Measurements from ENCODE around the gene TLN1.

DNA sequence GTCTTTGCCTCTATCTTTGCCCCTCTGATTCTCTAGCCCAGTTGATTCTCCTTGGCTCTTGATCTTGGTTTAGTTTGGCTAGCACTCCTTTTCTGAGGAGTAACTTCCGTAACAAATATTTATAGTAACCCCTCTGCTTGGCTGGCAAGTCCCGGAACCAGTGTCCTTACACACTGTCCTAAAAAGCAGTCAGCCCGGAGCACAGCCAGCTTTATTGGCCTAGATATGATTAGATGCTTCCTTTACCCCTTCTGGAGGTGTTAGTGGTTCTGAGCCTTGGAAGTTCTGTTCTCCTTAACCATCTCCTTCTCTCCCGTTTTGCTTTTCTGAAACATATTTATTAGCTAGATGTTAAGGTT, 39.1 kb upstream of the TLN1 start:
- TF ChIP-seq POLR2A (IDR thresholded peaks at IDR 0.05) (no peak), EP300 (IDR thresholded peaks at IDR 0.05) (no peak), POLR2AphosphoS5 (IDR thresholded peaks at IDR 0.05) (no peak)
- TF ChIP-seq, protein P1, sequence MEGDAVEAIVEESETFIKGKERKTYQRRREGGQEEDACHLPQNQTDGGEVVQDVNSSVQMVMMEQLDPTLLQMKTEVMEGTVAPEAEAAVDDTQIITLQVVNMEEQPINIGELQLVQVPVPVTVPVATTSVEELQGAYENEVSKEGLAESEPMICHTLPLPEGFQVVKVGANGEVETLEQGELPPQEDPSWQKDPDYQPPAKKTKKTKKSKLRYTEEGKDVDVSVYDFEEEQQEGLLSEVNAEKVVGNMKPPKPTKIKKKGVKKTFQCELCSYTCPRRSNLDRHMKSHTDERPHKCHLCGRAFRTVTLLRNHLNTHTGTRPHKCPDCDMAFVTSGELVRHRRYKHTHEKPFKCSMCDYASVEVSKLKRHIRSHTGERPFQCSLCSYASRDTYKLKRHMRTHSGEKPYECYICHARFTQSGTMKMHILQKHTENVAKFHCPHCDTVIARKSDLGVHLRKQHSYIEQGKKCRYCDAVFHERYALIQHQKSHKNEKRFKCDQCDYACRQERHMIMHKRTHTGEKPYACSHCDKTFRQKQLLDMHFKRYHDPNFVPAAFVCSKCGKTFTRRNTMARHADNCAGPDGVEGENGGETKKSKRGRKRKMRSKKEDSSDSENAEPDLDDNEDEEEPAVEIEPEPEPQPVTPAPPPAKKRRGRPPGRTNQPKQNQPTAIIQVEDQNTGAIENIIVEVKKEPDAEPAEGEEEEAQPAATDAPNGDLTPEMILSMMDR (IDR thresholded peaks at IDR 0.05): no peak
